Measurements from ENCODE around the gene ASPDH. TPM values are rescaled to one million over a fixed set of nuclear protein-coding genes. Genes with fewer than 3 reads are reported as not detected.

Gene ASPDH
- polyA plus RNA-seq, 2 of the 4 experiments (the other 2 are of a cell fraction): not detected

GRCh38 chr19:50507376-50507775 lies 6.3 kb downstream of the ASPDH start:
- ChIA-PET CTCF (interaction anchor here (1.9 kb wide), 1 partner anchor 138 kb away, joined by 7 read pairs; no protein-coding TSS in a partner anchor), POLR2A (no interaction called here)
- no peak overlapping the region for H3K4me2 ChIP-seq
- H3K27ac ChIP-seq: no peak overlapping the region
- FAIRE-seq (no peak), DNase-seq (ENCODE audit: low read depth in 1 of 2, low spot score in 1 of 2) (no peak), ATAC-seq (no peak)
- H3K4me1 ChIP-seq: peaks cover 12% of the 10 kb centered on the region; the same call in 2 of the 3 replicates
- no peaks in the 10 kb centered on the region for H3K9me3 ChIP-seq
- 75% methylated on average over 8 of the region's 8 CpGs for WGBS (ENCODE audit: missing lambda C conversion rate)
- H3K4me3 ChIP-seq: no peak overlapping the region
- TF ChIP-seq PBX3 (IDR thresholded peaks at IDR 0.05) (no peak), EHF (CRISPR knock-in tag; IDR thresholded peaks at IDR 0.05) (no peak), CHD2 (IDR thresholded peaks at IDR 0.05; ENCODE audit: low read length, partially characterized antibody) (no peak), MAFK (IDR thresholded peaks at IDR 0.05; ENCODE audit: partially characterized antibody) (no peak), BCL3 (IDR thresholded peaks at IDR 0.05) (no peak), HES2 (IDR thresholded peaks at IDR 0.05) (no peak), POLR2A (IDR thresholded peaks at IDR 0.05; ENCODE audit: low read length) (0 out of 2 replicates have a peak, but pooled peaks have one; percentile 9), ZFP36 (IDR thresholded peaks at IDR 0.05; ENCODE audit: borderline replicate concordance, partially characterized antibody) (no peak), KDM5A (IDR thresholded peaks at IDR 0.05) (no peak)

- Histone ChIP-seq H3K4me3 (no peak overlapping the region), H3K9me3 (no peaks in the 10 kb centered on the region), H3K4me2 (no peak overlapping the region), H3K27ac (no peak overlapping the region), H3K4me1 (peaks cover 8% of the 10 kb centered on the region; the same call in 2 of the 3 replicates)
- 92% methylated on average over 8 of the region's 10 CpGs for WGBS (ENCODE audit: missing lambda C conversion rate)
- TF ChIP-seq HEYL (CRISPR knock-in tag; IDR thresholded peaks at IDR 0.05) (no peak), NR3C1 (IDR thresholded peaks at IDR 0.05) (no peak), RARB (CRISPR knock-in tag; IDR thresholded peaks at IDR 0.05) (no peak), GATA3 (IDR thresholded peaks at IDR 0.05; ENCODE audit: borderline replicate concordance) (no peak), FOSB (CRISPR knock-in tag; IDR thresholded peaks at IDR 0.05) (no peak), HOXB13 (CRISPR knock-in tag; IDR thresholded peaks at IDR 0.05; ENCODE audit: low read depth) (no peak), TP53 (CRISPR knock-in tag; IDR thresholded peaks at IDR 0.05) (no peak), EHF (CRISPR knock-in tag; IDR thresholded peaks at IDR 0.05) (no peak), CHD4 (IDR thresholded peaks at IDR 0.05; ENCODE audit: borderline replicate concordance) (no peak), ZC3H11A (IDR thresholded peaks at IDR 0.05) (no peak), RNF2 (IDR thresholded peaks at IDR 0.05; ENCODE audit: borderline replicate concordance, low read depth) (no peak)
- ATAC-seq: no peak
- no peak for DNase-seq (ENCODE audit: low read depth in 1 of 2, low spot score in 1 of 2)
- FAIRE-seq: no peak
- POLR2A ChIA-PET: no interaction called here
- CTCF ChIA-PET: no interaction called here
Observed at GRCh38 chr19:50506700-50507099, 7.0 kb downstream of the ASPDH start.

GRCh38 chr19:50505856-50506611 lies 7.7 kb downstream of the ASPDH start:
- no peak for ATAC-seq
- FAIRE-seq: no peak
- peaks cover 14% of the 10 kb centered on the region for H3K4me1 ChIP-seq
- no peaks in the 10 kb centered on the region for H3K9me3 ChIP-seq
- WGBS (ENCODE audit: missing lambda C conversion rate): 90% methylated on average over 21 of the region's 30 CpGs
- H3K4me3 ChIP-seq: no peak overlapping the region
- no peak overlapping the region for H3K4me2 ChIP-seq
- POLR2A ChIA-PET: no interaction called here
- TF ChIP-seq NPAS2 (CRISPR knock-in tag; IDR thresholded peaks at IDR 0.05; ENCODE audit: borderline replicate concordance) (no peak), ATOH8 (CRISPR knock-in tag; IDR thresholded peaks at IDR 0.05; ENCODE audit: low read depth) (no peak), GATA3 (IDR thresholded peaks at IDR 0.05; ENCODE audit: borderline replicate concordance) (no peak), RFX5 (IDR thresholded peaks at IDR 0.05) (no peak), KDM1A (IDR thresholded peaks at IDR 0.05; ENCODE audit: low read depth) (no peak), NFE2L2 (conservative IDR thresholded peaks at IDR 0.05; ENCODE audit: low read length) (no peak), JUN (IDR thresholded peaks at IDR 0.05) (no peak), MAFK (IDR thresholded peaks at IDR 0.05; ENCODE audit: partially characterized antibody) (no peak), FOXS1 (CRISPR knock-in tag; IDR thresholded peaks at IDR 0.05) (no peak)
- no peak for DNase-seq (ENCODE audit: low read depth in 1 of 2, low spot score in 1 of 2)
- no peak overlapping the region for H3K27ac ChIP-seq
- CTCF ChIA-PET: no interaction called here

All from A549 (cell line).